ENCODE results near the gene IL3RA. TPM values are rescaled to one million over a fixed set of nuclear protein-coding genes. Genes with fewer than 3 reads are reported as not detected.
"Not testable (repeated sequence)": the region's sequence is repeated elsewhere in the genome, so short reads cannot be mapped to it uniquely, and the experiment has no call there.

Gene IL3RA
- total and polyA plus RNA-seq, 7 experiments from 2014 or later = 0.12 to 23.7 (median 7.9) TPM; not detected in 2

- DNase-seq; H3K4me1 ChIP-seq (ENCODE audit: control insufficient read depth in 2 of 2, insufficient read depth in 2 of 2, low read length in 2 of 2); H3K4me3 Mint-ChIP-seq; H3K36me3 ChIP-seq (ENCODE audit: control insufficient read depth in 2 of 3, insufficient read depth in 3 of 3, low read length in 3 of 3); H3K27me3 ChIP-seq (ENCODE audit: control insufficient read depth in 2 of 2, insufficient read depth in 2 of 2, low read length in 2 of 2); H3K36me3 Mint-ChIP-seq; POLR2A ChIA-PET; CTCF ChIA-PET; H3K27ac Mint-ChIP-seq; H3K4me1 Mint-ChIP-seq; H3K27me3 Mint-ChIP-seq; H3K4me3 ChIP-seq (ENCODE audit: low read length); H3K9me3 ChIP-seq (ENCODE audit: control insufficient read depth in 2 of 3, low read length in 3 of 3); ATAC-seq; H3K27ac ChIP-seq (ENCODE audit: low read depth, low read length): not testable (repeated sequence)
- peaks cover 0 to 17% (median 8%) of the 10 kb centered on the region in 11 donors for H3K9me3 Mint-ChIP-seq
- intact Hi-C loops (cut with micrococcal nuclease) = loop anchor here in 1 of 2 donors (5.0 kb wide), 1 partner anchor 62 kb away; no protein-coding TSS in a partner anchor
Measured at GRCh38 chrX:1308917-1309316, 27.7 kb upstream of the IL3RA start.

- H3K4me1 Mint-ChIP-seq = peaks cover 0 to 12% (median 9%) of the 10 kb centered on the region in 7 donors
- no peak overlapping the region for H3K27ac Mint-ChIP-seq
- peaks cover 0 to 11% (median 4%) of the 10 kb centered on the region in 5 donors for H3K27me3 Mint-ChIP-seq
- H3K4me1 ChIP-seq (ENCODE audit: control insufficient read depth in 2 of 2, insufficient read depth in 2 of 2, low read length in 2 of 2) = no peaks in the 10 kb centered on the region
- no peak overlapping the region for H3K4me3 Mint-ChIP-seq
- peaks cover 0 to 4% (median 2%) of the 10 kb centered on the region in 5 donors for H3K36me3 Mint-ChIP-seq
- POLR2A ChIA-PET = no interaction called here
- DNase-seq (no peak), ATAC-seq (no peak)
- CTCF ChIA-PET = no interaction called here
- H3K9me3 Mint-ChIP-seq = peaks cover 0 to 14% (median 2%) of the 10 kb centered on the region in 11 donors
- no peaks in the 10 kb centered on the region for H3K27me3 ChIP-seq (ENCODE audit: control insufficient read depth in 2 of 2, insufficient read depth in 2 of 2, low read length in 2 of 2)
- no peaks in the 10 kb centered on the region for H3K9me3 ChIP-seq (ENCODE audit: control insufficient read depth in 2 of 3, low read length in 3 of 3)
- H3K27ac ChIP-seq (ENCODE audit: low read depth, low read length) = no peak overlapping the region
- H3K36me3 ChIP-seq (ENCODE audit: control insufficient read depth in 2 of 3, insufficient read depth in 3 of 3, low read length in 3 of 3) = peaks cover 0 to 3% (median 0%) of the 10 kb centered on the region in 3 experiments
- H3K4me3 ChIP-seq (ENCODE audit: low read length) = no peak overlapping the region
- intact Hi-C loops (cut with micrococcal nuclease) = no loop called here
Measured at GRCh38 chrX:1313788-1314187, 22.8 kb upstream of the IL3RA start.

- H3K27ac Mint-ChIP-seq = peak overlapping the region in 1 of 9 donors; percentile 62
- H3K27ac ChIP-seq (ENCODE audit: low read depth, low read length) = no peak overlapping the region
- intact Hi-C loops (cut with micrococcal nuclease) = no loop called here
- no peaks in the 10 kb centered on the region for H3K4me1 ChIP-seq (ENCODE audit: control insufficient read depth in 2 of 2, insufficient read depth in 2 of 2, low read length in 2 of 2)
- peaks cover 0 to 14% (median 9%) of the 10 kb centered on the region in 7 donors for H3K4me1 Mint-ChIP-seq
- H3K27me3 ChIP-seq (ENCODE audit: control insufficient read depth in 2 of 2, insufficient read depth in 2 of 2, low read length in 2 of 2) = no peaks in the 10 kb centered on the region
- peaks cover 0 to 5% (median 3%) of the 10 kb centered on the region in 5 donors for H3K36me3 Mint-ChIP-seq
- ChIA-PET CTCF (no interaction called here), POLR2A (no interaction called here)
- no peaks in the 10 kb centered on the region for H3K36me3 ChIP-seq (ENCODE audit: control insufficient read depth in 2 of 3, insufficient read depth in 3 of 3, low read length in 3 of 3)
- no peak overlapping the region for H3K4me3 ChIP-seq (ENCODE audit: low read length)
- peaks cover 0 to 14% (median 2%) of the 10 kb centered on the region in 11 donors for H3K9me3 Mint-ChIP-seq
- H3K4me3 Mint-ChIP-seq = peak overlapping the region in 2 of 10 donors; percentile 50 to 58
- ATAC-seq = peak; percentile 92
- peaks cover 0 to 22% (median 5%) of the 10 kb centered on the region in 5 donors for H3K27me3 Mint-ChIP-seq
- no peaks in the 10 kb centered on the region for H3K9me3 ChIP-seq (ENCODE audit: control insufficient read depth in 2 of 3, low read length in 3 of 3)
- DNase-seq = peak in 1 of 9 donors; percentile 23
Measured at GRCh38 chrX:1316527-1316926, 20.1 kb upstream of the IL3RA start.

- Mint-ChIP-seq H3K4me1 (peaks cover 2 to 22% (median 6%) of the 10 kb centered on the region in 7 donors), H3K9me3 (peaks cover 0 to 3% (median 0%) of the 10 kb centered on the region in 11 donors)
Measured at GRCh38 chrX:1321674-1322073, 14.9 kb upstream of the IL3RA start.

GRCh38 chrX:1322393-1322792 lies 14.2 kb upstream of the IL3RA start:
- Histone ChIP-seq H3K27me3 (ENCODE audit: control insufficient read depth in 2 of 2, insufficient read depth in 2 of 2, low read length in 2 of 2) (no peaks in the 10 kb centered on the region), H3K4me1 (ENCODE audit: control insufficient read depth in 2 of 2, insufficient read depth in 2 of 2, low read length in 2 of 2) (no peaks in the 10 kb centered on the region), H3K36me3 (ENCODE audit: control insufficient read depth in 2 of 3, insufficient read depth in 3 of 3, low read length in 3 of 3) (no peaks in the 10 kb centered on the region), H3K9me3 (ENCODE audit: control insufficient read depth in 2 of 3, low read length in 3 of 3) (no peaks in the 10 kb centered on the region), H3K27ac (ENCODE audit: low read depth, low read length) (no peak overlapping the region), H3K4me3 (ENCODE audit: low read length) (no peak overlapping the region)
- Mint-ChIP-seq H3K27ac (peak overlapping the region in 1 of 9 donors; percentile 34), H3K27me3 (peaks cover 0 to 17% (median 4%) of the 10 kb centered on the region in 5 donors), H3K4me3 (peak overlapping the region in 1 of 10 donors; percentile 66), H3K4me1 (peaks cover 0 to 19% (median 4%) of the 10 kb centered on the region in 7 donors), H3K9me3 (no peaks in the 10 kb centered on the region), H3K36me3 (peaks cover 0 to 3% (median 0%) of the 10 kb centered on the region in 5 donors)
- intact Hi-C loops (cut with micrococcal nuclease) = loop anchor here (2.0 to 5.0 kb wide), 4 partner anchors 14 to 1270 kb away; partner anchors contain the start of genes IL3RA (in 1 of the 2) and SLC25A6 (in 1 of the 2)
- ATAC-seq (peak; percentile 34), DNase-seq (peak in 1 of 9 donors; percentile 59)
- ChIA-PET CTCF (no interaction called here), POLR2A (no interaction called here)

More at GRCh38 chrX:1321674-1322073, 14.9 kb upstream of the IL3RA start:
- Histone ChIP-seq H3K9me3 (ENCODE audit: control insufficient read depth in 2 of 3, low read length in 3 of 3) (no peaks in the 10 kb centered on the region), H3K4me3 (ENCODE audit: low read length) (no peak overlapping the region), H3K4me1 (ENCODE audit: control insufficient read depth in 2 of 2, insufficient read depth in 2 of 2, low read length in 2 of 2) (no peaks in the 10 kb centered on the region), H3K27me3 (ENCODE audit: control insufficient read depth in 2 of 2, insufficient read depth in 2 of 2, low read length in 2 of 2) (no peaks in the 10 kb centered on the region), H3K27ac (ENCODE audit: low read depth, low read length) (no peak overlapping the region), H3K36me3 (ENCODE audit: control insufficient read depth in 2 of 3, insufficient read depth in 3 of 3, low read length in 3 of 3) (no peaks in the 10 kb centered on the region)
- H3K27me3 Mint-ChIP-seq = peaks cover 0 to 18% (median 4%) of the 10 kb centered on the region in 5 donors
- intact Hi-C loops (cut with micrococcal nuclease) = loop anchor here (2.0 to 5.0 kb wide), 4 partner anchors 15 to 1271 kb away; partner anchors contain the start of genes IL3RA (in 1 of the 2) and SLC25A6 (in 1 of the 2)
- CTCF ChIA-PET = no interaction called here
- DNase-seq (no peak), ATAC-seq (no peak)
- no peak overlapping the region for H3K4me3 Mint-ChIP-seq
- H3K36me3 Mint-ChIP-seq = peaks cover 0 to 3% (median 0%) of the 10 kb centered on the region in 5 donors
- POLR2A ChIA-PET = no interaction called here
- H3K27ac Mint-ChIP-seq = no peak overlapping the region

GRCh38 chrX:1323315-1323714 lies 13.3 kb upstream of the IL3RA start:
- Mint-ChIP-seq H3K9me3 (no peaks in the 10 kb centered on the region), H3K4me3 (peak overlapping the region in 2 of 10 donors; percentile 41 to 50), H3K36me3 (peaks cover 0 to 3% (median 0%) of the 10 kb centered on the region in 5 donors), H3K4me1 (peaks cover 0 to 19% (median 4%) of the 10 kb centered on the region in 7 donors), H3K27ac (peak overlapping the region in 2 of 9 donors; percentile 44 to 76), H3K27me3 (peaks cover 0 to 16% (median 4%) of the 10 kb centered on the region in 5 donors)
- Histone ChIP-seq H3K27ac (ENCODE audit: low read depth, low read length) (no peak overlapping the region), H3K4me1 (ENCODE audit: control insufficient read depth in 2 of 2, insufficient read depth in 2 of 2, low read length in 2 of 2) (no peaks in the 10 kb centered on the region), H3K27me3 (ENCODE audit: control insufficient read depth in 2 of 2, insufficient read depth in 2 of 2, low read length in 2 of 2) (no peaks in the 10 kb centered on the region), H3K36me3 (ENCODE audit: control insufficient read depth in 2 of 3, insufficient read depth in 3 of 3, low read length in 3 of 3) (no peaks in the 10 kb centered on the region), H3K9me3 (ENCODE audit: control insufficient read depth in 2 of 3, low read length in 3 of 3) (no peaks in the 10 kb centered on the region), H3K4me3 (ENCODE audit: low read length) (no peak overlapping the region)
- ATAC-seq (peak; percentile 77), DNase-seq (peak; percentile 20 to 50 (median 40))
- intact Hi-C loops (cut with micrococcal nuclease) = loop anchor here (1.0 to 5.0 kb wide), 5 partner anchors 13 to 1269 kb away; partner anchors contain the start of genes IL3RA (in 1 of the 2) and SLC25A6 (in 1 of the 2)
- ChIA-PET CTCF (no interaction called here), POLR2A (no interaction called here)
